ENCODE measurements around the gene RPL5.

The RPL5 gene

DNA sequence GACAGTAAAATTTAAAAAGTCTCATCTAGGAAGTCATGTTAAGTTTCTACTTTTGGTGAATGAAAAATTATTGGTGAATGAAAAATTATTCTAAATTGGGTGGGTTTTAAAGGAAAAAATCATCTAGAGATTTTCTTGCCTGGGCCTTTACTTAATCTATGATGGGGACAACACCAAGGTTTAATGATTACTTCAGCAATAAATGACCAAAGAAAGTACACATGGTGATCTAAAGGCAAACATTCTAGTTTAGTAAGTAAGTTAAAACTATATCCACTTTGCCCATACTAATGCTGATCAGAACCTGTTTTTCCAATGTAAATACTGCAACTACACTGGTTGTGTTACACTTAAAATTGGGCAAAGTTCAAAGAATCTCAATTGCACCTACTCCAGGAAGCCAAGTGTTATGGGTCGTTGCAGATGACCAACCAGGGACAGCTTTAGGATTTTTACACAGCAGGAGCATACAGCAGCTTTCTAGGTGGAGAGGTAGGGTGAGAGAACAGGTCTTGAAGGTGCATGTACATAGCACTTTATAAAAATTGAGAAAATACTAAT lies 14.6 kb upstream of the RPL5 start:
- no peak for DNase-seq
- in situ Hi-C loops (cut with HindIII; ENCODE audit: low pct_ligation_motif_present, low pct_unique_long_range_greater_than_20kb, low sequenced_read_pairs) = no loop called here

DNA sequence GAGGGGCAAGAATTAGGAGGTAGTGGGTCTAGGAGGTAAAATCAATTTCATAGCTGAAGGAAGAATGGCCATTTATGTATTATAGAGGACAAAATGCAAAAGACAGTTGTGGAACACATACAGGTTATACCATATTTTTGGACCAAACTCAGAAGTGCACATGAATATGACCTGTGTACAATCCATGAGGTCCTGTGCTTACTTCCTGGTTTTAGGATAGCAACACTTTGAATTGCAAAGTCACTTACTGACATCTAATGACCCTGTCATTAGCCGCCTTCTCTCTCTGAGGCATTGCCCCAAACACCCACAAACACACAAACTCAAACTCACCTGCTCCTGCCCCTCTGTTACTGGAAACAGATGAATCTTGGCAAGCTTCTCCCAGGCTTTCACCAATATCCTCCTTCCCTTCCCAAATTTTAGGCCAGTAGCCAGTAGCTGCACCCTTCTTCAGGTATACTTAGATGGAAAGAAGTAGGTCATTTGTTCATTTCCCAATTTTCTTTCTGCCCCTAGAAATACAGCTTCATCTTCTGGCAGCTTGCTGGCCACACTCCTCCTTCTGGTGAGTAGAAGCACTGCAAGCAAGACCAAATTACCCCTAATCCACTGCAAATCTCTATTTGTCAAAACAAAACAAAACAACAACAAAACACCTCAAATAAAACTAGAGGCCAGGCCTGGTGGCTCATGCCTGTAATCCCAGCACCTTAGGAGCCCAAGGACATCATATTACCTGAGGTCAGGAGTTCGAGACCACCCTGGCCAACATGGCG lies 13.7 kb upstream of the RPL5 start:
- in situ Hi-C loops (cut with HindIII; ENCODE audit: low pct_ligation_motif_present, low pct_unique_long_range_greater_than_20kb, low sequenced_read_pairs) = no loop called here
- DNase-seq = peak; percentile 36

DNA sequence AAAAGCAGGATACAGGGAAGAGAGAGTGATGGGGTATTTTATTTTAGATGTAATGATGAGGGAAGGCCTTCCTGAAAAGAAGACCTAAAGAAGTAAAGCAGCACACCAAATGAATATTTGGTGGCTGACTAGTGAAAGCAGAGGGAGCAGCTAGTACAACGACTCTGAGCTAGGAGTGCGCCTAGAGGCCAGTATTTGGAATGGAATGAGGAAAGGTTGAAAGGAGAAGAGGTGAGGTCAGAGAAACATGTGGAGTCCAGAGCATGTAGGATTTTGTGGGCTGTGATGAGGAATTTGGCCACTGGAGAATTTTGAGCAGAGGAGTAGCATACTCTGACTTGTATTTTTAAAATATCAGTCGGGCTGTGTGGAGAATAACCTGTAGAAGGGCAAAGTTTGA lies 11.8 kb upstream of the RPL5 start:
- DNase-seq = no peak
- in situ Hi-C loops (cut with HindIII; ENCODE audit: low pct_ligation_motif_present, low pct_unique_long_range_greater_than_20kb, low sequenced_read_pairs) = no loop called here

DNA sequence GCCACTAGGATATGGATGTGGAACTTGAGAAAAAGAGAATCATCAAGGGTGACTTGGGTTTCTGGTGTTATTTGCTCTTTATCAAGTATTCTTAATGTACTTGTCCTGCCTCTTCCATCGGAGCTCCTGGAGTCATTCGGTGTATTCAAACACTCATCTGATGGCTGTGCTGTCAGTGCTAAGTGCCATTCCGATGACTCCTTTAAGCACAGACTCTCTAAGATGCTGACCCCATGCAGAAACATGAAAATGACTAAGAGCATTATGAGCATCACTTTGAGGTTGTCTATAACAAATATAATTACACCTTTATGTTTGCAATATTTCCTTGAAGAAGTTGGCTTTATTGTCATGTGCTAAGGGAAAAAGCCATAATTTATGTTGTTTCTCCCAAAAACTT lies 11.3 kb upstream of the RPL5 start:
- in situ Hi-C loops (cut with HindIII; ENCODE audit: low pct_ligation_motif_present, low pct_unique_long_range_greater_than_20kb, low sequenced_read_pairs) = no loop called here
- DNase-seq = no peak

DNA sequence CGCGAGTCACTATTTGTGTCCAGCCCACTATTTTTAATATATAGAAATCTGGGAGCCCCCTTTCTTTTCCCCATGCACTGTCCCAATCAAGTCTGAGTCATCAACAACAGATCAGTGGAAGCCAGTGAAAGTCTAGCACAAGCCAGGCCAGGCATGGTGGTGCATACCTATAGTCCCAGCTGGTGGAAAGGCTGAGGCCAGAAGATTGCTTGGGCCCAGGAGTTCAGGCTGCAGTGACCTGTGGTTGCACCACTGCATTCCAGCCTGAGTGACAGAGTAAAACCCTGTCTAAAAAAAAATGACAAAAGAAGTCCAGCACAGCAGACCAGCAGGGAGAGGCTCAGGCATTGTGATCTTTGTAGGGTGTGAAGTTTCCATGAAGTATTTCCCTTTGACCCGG lies 9.0 kb upstream of the RPL5 start:
- DNase-seq = no peak
- in situ Hi-C loops (cut with HindIII; ENCODE audit: low pct_ligation_motif_present, low pct_unique_long_range_greater_than_20kb, low sequenced_read_pairs) = no loop called here

DNA sequence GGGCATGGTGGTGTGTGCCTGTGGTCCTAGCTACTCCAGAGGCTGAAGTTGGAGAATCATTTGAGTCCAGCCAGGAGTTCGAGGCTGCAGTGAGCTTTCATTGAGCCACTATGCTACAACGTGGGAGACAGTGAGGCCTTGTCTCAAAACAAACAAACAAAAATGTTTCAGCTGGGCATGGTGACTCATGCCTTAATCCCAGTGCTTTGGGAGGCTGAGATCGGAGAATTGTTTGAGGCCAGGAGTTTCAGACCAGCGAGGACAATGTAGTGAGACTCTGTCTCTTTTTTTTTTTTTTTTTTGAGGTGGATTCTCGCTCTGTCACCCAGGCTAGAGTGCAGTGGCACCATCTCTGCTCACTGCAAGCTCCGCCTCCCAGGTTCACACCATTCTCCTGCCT lies 5.0 kb upstream of the RPL5 start:
- no peak for DNase-seq
- in situ Hi-C loops (cut with HindIII; ENCODE audit: low pct_ligation_motif_present, low pct_unique_long_range_greater_than_20kb, low sequenced_read_pairs) = no loop called here

DNA sequence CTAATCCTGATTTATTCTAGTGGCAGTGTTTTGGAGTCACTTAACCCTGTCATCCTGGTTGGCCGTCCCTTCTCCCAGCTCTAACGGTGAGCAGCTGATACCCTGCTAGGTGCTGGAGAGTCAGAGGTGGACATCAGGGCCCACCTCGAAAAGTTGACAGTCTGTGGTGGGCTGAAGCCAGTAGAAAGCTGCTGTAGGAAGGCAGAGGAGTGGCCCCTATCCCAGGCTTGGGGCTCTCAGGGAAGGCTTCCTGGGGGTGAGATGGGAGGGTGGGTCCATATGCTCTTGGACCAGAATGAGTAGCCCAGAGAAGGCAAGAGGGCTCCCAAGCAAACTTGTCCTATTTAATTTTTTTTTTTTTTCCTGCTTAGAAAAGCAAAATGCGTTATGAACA lies 475 bp upstream of the RPL5 start:
- in situ Hi-C loops (cut with HindIII; ENCODE audit: low pct_ligation_motif_present, low pct_unique_long_range_greater_than_20kb, low sequenced_read_pairs) = no loop called here
- no peak for DNase-seq

DNA sequence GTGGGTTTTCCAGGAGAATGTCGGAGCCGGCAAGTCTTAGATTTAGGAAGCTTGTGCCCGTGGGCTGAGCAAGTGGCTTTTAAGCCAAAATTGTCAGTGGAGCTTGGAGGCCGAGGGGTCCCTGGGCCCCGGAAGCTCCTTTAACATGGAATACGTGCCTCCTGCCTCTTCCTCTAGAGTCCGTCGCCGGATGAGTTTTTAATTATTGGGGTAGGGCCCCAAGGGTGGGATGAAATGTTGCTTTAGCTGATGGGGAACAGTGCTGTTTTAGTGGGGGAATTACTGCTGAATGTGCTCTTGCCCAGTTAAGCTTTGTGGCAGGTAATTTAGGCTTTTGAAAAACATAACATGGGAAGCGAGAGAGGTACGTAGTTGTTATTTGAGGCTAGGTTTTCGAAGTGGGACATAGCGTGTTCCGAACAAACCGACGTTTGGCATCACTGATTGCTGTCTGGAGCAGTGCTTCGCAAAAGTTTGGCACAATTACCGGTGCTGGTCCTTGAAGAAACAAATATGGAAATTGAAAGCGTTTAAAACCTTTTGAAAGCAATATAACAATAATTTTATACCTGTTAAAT lies 786 bp downstream of the RPL5 start:
- no peak for DNase-seq
- in situ Hi-C loops (cut with HindIII; ENCODE audit: low pct_ligation_motif_present, low pct_unique_long_range_greater_than_20kb, low sequenced_read_pairs) = no loop called here

DNA sequence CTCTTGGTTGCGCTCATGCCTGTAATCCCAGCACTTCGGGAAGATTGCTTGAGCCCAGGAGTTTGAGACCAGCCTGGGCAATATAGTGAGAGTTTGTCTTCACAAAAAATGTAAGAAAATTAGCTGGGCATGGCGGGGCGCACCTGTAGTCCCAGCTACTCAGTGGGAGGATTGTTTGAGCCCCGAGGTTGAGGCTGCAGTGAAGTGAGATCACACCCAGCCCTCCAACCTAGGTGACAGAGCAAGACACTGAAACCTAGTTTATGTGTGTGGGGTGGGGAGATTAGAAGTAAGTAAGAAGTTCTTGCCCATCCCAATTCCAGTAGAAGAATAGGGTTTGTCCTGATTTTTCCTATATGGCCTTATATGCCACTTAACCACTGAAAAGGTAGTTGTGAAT lies 2.0 kb downstream of the RPL5 start:
- in situ Hi-C loops (cut with HindIII; ENCODE audit: low pct_ligation_motif_present, low pct_unique_long_range_greater_than_20kb, low sequenced_read_pairs) = no loop called here

DNA sequence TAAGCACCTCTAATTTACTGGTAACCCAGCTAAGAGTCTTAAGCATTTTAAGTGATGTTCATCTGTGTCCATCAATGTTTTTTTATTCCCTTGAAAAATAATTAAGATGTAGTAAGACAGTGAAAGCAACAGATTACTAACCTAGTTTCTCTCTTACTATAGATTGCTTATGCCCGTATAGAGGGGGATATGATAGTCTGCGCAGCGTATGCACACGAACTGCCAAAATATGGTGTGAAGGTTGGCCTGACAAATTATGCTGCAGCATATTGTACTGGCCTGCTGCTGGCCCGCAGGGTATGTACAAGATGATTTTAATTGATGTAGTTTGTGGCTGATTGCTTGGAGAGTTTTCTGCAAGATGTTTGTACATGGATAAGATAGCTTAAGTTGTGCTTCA lies 2.8 kb downstream of the RPL5 start:
- no peak for DNase-seq
- in situ Hi-C loops (cut with HindIII; ENCODE audit: low pct_ligation_motif_present, low pct_unique_long_range_greater_than_20kb, low sequenced_read_pairs) = no loop called here

More for the DNA sequence above, 2.0 kb downstream of the RPL5 start:
- no peak for DNase-seq

DNA sequence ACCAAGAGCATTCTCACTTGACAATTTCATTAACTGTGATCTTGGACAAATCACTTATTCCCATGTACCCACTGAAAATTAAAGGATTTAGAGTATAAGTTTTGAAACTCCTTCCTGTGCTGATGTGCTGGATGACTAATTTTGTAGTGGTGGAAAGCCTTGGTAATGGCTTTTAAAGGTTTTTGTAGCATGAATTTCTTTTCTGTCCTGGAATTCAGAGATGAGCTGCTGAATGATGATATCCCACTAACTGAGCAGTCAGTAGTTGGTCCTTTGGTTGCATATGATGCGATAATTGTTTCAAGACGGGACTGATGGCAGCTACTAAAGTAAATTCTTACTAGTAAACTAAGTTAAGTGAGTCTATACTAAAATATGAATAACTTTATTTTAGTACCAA lies 5.2 kb downstream of the RPL5 start:
- in situ Hi-C loops (cut with HindIII; ENCODE audit: low pct_ligation_motif_present, low pct_unique_long_range_greater_than_20kb, low sequenced_read_pairs) = no loop called here

DNA sequence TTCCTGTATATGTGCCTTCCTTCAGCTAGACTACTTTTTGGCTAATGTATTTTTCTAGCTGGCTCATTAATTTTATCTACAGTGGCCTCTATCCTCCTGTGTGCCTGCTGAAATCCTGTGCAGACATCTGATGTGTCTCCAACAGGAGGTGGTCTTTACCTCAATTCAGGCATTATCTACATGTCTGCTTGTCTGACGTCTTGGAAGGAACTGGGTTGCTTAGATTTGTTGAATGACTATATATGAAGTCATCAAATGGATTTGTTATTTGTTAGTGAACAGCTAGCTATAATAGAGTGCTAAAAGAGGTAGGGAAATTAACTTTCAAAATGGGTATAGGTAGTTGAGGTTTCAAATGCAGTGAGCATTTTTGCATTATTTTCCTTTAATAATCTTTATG lies 6.7 kb downstream of the RPL5 start:
- DNase-seq = no peak
- in situ Hi-C loops (cut with HindIII; ENCODE audit: low pct_ligation_motif_present, low pct_unique_long_range_greater_than_20kb, low sequenced_read_pairs) = no loop called here

More for the DNA sequence above, 5.2 kb downstream of the RPL5 start:
- no peak for DNase-seq

DNA sequence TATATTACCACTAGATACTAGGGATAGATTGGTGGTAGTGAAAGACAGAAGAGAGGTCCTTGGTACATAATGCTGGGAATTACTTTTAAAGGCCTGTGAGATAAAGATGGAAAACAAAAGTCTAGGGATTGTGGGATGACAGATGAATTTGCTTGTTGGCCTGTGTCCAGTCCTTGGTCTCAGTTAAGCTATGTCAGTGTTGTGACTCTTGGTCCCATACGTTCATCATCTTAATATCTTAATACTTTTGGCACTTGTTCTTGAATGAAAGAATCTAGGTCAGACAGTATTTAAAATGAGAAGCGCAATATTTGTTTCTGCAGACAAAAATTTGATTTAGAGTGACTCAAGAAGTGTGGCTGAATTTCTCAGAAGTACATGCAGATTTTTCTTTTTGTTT lies 7.6 kb downstream of the RPL5 start:
- no peak for DNase-seq
- in situ Hi-C loops (cut with HindIII; ENCODE audit: low pct_ligation_motif_present, low pct_unique_long_range_greater_than_20kb, low sequenced_read_pairs) = no loop called here

DNA sequence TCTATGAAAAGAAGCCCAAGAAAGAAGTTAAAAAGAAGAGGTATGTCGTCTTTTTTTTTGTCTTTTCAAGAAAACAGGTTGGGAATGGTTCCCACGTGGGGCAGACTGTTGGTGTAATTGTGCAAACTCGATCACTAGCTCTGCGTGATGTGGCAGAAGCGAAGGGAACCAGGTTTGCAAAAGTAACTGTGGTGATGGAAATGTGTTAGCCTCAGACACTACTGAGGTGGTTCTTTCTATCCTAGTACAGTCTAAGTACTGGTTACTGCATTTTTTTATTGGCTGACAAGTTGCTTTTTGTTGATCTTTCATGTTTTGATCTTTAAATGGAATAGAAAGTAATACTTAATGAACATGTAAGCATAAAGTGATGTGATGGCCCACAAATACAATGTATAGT lies 8.8 kb downstream of the RPL5 start:
- no peak for DNase-seq
- in situ Hi-C loops (cut with HindIII; ENCODE audit: low pct_ligation_motif_present, low pct_unique_long_range_greater_than_20kb, low sequenced_read_pairs) = no loop called here

DNA sequence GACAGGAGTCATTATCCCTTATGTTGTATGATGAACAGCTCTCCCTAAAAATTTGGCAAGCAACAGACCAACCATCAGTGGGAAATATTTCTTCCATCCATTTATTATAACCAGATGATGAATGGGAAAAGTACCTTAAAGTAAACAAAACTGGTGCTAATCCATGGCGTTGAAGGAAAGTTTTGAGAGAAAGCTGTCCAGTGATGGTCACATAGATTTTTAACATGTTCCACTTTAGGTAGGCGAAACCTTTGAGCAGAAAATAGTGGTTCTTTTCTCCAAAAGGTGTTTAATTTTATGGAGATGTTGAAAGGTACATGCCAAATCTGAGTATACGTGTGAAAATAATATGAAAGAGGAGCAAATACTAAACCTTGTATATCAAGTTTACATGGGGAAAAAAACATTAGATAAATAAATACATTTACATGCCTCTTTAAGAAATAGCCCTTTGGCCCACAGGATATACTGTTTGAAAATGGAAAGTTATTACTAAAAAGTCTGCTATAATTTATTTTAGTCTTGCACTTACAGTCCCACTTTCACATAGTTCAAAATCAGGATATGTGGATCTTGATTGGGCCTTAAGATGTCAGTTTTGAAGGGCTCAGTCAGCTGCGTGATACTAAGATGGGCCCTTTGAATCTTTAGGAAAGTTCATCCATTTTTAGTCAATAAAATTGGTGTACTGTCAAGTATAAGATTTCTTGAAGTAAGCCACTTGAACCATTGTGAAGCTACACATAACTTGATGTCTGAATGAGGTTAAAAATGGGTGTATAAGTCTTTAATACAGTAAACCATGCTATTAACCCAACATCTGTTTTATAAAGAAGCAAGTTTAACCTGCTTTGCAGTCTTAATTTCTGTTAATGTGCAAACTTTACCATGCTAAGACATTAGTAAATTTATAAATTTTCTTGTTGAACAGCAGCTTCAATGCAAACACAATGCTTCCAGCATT lies 10.5 kb downstream of the RPL5 start:
- no peak for DNase-seq
- in situ Hi-C loops (cut with HindIII; ENCODE audit: low pct_ligation_motif_present, low pct_unique_long_range_greater_than_20kb, low sequenced_read_pairs) = no loop called here

DNA sequence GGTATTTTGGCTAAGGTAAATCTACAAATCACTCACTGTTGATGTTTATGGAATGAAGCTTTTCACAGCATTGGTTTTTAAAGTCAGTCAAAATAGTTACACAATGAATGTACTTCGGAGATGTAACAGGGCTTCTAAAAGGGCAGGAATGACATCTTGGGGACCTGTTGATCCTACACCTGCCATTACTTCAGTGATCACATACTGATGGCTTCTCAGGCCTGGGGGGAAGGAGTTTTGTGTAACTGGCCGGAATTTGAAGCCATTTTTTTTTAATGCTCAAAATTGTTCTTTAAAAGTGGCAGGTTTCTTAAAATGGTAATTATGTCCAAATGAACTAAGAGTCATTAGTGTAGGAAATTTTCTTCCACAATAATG lies 11.2 kb downstream of the RPL5 start:
- in situ Hi-C loops (cut with HindIII; ENCODE audit: low pct_ligation_motif_present, low pct_unique_long_range_greater_than_20kb, low sequenced_read_pairs) = no loop called here
- DNase-seq = no peak

DNA sequence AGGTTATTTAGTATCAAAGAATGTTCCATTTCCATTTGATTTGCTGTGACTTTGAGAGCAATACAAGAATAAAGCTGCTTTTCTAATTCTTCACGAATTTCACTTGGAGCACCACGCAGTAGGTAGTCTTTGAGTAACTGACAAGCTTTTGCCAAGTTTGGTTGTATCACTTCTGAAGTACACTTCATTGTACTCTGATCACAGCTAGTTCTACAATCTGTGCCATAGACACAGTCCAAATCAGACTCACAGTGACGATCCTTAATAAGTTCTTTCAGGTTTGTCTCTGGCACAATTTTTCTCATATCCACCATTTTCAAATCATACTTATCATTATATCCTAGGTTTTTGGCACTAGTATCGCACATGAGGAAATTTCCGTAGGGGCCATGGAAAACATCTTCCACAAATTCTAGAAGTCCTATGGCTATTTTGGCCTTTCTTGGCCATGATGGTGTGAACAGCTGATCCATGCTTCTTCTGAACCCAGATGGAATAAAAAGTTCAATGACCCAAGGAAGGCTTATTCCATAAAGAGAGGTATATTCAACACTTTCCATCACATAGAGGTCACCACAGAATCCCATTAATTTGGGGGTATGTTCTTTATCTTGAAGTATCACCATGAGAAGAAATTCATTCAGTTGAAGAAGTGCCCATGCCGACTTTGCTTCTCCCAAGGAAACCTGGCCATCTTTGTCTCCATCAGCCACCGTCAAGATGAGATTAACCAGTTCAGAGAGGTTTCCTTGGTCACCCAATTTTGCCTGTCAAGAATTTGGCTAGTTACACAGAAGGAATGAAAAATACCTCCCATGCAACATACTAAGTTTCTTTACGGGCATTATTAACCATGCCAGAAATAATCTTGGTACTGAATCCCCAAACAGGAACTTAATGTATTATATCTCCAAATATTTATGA lies 11.9 kb downstream of the RPL5 start:
- DNase-seq = no peak
- in situ Hi-C loops (cut with HindIII; ENCODE audit: low pct_ligation_motif_present, low pct_unique_long_range_greater_than_20kb, low sequenced_read_pairs) = no loop called here

DNA sequence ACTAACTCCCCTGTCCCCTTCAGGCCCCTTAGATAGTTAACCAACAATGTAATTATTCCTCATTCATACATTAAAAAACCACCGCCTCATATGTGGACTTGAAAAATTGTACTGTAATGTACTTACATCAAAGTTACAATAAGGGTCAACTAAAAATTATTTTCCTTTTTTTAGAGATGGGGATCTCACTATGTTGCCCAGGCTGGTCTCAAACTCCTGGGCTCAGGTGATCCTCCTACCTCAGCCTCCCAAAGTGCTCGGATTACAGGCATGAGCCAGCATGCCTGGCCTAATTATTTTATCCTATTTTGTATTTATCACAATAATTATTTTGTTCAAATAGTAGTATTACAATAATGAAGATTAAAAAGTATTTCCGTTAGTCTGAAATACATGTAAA lies 12.6 kb downstream of the RPL5 start:
- in situ Hi-C loops (cut with HindIII; ENCODE audit: low pct_ligation_motif_present, low pct_unique_long_range_greater_than_20kb, low sequenced_read_pairs) = no loop called here
- DNase-seq = no peak
